ENCODE measurements around the gene AGAP1.
A peak's percentile ranks its signal among the peaks of the same experiment; 100 is the strongest.
"Not testable (repeated sequence)": the region's sequence is repeated elsewhere in the genome, so short reads cannot be mapped to it uniquely, and the experiment has no call there.

AGAP1 gene

DNA sequence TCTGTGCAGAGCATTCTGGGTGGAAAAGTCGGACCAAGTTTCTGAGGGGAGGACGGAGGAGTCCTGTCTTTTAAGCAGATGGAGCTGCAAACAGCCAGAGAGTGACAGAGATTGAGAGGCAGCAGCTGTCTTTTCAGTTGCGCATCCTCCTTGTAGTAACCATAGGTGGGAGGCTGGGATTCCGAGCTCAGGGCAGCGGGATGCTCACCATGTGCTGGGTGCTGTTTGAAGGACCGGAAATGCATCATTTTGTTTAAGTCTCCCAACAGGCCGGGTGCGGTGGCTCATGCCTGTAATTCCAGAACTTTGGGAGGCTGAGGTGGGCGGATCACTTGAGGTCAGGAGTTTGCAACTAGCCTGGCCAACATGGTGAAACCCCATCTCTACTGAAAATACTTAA is 93.4 kb downstream of the AGAP1 start:
- DNase-seq, result no peak

DNA sequence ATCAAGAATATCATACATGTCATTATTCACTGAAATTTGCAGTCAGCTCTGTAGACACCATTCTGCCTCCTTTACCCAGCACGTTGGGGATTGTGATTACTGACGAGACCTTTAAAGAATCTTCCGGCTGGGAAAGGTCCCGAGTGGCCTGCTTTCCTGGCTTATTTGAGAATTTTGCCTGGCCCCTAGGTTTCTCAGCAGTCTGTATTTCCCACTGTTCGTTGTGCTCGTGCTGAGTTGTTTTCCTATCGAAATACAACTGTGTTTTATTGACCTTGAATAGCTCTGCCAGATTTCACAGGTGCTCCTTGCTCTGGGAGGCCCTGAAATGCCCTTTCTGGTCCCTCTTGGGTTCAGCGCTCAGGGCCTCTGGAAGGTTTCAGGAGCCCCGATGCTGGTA is 94.9 kb downstream of the AGAP1 start:
- no peak for DNase-seq

DNA sequence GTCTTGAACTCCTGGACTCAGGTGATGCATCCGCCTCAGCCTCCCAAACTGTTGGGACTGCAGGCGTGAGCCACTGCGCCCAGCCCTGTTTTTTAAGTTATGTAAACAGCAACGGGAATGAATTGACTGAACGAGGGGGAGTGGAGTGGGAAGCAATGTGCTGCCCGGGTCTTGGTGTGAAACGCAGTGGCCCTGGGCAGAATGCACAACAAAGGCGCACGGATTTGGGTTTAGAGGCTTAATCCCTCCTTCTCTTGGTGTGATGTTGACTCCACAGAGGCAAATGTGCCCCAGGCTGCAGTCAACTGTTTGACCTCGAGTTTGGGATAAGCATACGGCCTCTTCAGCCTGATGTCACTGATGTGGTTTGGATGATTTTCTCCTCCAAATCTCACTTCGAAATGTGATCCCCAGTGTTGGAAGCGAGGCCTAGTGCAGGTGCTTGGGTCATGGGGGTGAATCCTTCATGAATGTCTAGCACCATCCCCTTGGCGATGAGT is 97.4 kb downstream of the AGAP1 start:
- no peak for DNase-seq

DNA sequence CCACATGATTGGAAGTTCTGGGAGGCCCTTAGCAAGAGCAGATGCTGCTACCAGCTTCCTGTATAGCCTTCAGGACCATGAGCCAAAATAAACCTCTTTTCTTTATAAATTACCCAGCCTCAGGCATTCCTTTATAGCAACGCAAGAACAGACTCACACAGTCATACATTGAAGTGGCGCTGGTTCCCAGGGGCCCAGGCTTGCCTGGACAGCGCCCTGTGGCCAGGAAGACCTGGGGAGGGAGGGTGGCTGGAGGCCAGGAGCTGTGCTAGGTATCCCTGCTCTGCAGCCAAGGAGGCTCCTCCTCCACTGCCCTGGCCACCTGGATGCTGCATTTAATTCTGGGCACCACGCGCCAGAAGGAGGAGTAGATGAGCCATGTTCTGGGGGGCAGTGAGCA is 98.1 kb downstream of the AGAP1 start:
- DNase-seq, result no peak

DNA sequence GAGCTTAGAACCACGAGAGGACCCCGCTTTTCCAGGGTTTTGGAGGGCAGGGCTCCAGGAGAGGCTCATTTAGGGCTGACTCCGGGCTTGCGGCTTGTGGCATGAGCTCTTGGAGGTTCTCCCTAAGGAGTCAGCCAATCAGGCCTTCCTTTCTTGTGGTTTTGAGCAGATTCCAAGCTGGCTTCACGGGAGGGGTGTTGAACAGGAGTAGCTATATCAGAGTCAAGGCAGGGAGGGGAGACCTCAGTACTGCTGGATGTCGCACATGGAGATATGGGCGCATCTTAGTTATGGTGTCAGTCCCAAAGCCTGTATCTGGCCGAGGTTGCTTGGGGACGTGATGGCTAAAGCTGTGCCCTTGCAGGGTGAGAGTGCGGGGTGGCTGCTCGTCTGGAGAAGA is 98.6 kb downstream of the AGAP1 start:
- no peak for DNase-seq

DNA sequence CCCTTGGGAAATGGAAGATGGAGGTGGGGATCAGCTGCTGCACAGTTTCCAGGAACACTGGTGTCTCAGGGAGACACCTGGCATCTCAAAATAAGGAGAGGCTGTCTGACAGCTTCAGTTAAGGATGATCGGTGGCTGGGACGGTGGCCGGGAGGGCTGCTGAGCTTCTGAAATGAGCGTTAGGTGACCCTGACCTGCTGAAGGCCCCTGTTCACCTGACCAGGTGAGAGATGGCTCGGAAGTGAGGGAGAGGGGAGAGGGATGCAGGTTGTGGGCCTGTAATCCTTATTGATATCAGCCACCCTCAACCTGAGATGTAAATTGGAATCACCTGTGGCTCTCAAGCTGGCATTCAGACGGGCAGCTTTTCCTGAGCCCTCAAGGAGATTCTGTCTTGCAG is 99.0 kb downstream of the AGAP1 start:
- no peak for DNase-seq

DNA sequence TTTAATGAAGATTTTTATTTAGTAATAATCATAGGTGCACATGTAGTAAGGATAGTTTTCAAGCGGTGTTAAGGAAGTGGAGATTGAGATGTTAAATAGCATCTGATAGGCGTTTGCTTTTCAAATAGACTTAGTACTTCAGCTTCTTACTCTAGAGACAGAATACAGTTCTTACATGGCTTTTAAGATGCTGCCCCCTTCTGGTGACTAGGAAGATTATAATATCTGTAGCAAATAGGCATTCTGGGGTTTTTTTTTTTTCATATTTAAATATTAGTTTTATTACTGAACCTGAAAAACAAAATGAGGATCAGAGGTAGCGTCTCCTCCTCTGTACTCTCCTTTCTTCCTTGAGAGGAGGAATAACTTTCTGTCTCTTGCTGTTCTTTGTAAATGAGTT is 100.2 kb downstream of the AGAP1 start:
- peak in 2 of 51 donors; percentile 27 to 37 for DNase-seq

DNA sequence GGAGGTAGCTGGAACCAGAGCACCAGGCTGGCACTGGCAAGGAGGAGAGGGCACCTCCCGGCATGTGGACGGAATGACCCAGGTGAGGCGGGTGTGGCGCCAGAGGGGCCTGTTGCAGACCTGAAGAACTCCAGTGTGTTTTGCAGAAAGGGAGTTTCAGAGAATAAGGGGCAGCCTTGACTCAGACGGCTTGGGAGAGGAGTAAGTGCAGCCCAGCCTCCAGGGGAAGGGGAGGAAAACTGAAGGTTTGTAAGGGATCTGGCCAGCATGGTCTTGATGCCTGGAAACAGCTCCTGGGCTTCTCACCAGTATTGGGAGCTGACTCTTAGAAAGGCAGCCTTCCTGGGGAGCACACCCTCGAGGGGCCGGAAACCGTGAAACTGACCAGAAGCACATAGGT is 101.1 kb downstream of the AGAP1 start:
- no peak for DNase-seq

DNA sequence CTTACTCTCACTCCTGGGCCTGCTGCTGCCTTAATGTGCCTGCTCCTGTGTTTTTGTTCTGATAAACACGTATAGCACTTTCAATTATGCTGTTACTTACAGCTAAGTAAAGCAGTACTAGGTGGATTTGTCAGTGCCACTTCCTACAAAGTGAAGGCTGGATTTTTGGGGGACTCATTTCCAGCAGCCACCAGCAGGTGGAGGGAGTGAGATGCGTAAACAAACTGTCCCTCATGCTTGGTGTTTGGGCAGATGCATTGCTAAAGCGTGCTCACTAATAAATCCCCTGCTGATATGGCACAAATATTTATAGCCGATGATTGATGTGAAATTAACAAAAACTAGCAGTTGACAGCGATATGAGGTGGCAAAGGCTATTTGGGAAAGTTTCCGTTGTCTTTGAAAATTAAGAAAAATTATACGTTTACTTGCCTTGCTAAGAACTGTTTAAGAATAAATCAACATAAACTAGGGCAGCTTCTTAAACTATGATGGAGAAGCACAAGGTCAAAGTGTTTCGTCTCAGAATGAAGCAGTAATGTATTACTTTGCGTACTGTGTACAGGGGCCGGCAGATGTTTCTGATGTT is 101.7 kb downstream of the AGAP1 start:
- DNase-seq, result peak in 40 of 51 donors; percentile 12 to 81 (median 58)

DNA sequence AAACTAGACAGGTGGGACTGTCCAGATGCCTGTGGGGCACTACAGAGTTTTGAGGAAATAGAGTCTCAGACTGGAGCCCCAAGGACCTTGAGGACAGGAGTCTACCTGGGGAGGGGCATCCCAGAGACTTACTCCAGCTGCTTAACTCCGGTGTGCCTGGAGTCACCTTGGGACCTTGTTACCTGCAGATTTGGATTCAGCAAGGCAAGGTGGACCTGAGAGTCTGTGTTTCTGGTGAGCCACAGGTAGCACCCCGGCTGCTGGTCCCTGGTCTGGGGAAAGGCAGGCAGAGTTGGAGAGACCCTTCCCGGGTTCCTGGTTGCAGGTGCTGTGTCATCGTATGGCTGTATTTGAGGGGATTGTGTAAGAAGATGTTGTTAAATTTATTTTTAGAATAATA is 102.4 kb downstream of the AGAP1 start:
- no peak for DNase-seq

DNA sequence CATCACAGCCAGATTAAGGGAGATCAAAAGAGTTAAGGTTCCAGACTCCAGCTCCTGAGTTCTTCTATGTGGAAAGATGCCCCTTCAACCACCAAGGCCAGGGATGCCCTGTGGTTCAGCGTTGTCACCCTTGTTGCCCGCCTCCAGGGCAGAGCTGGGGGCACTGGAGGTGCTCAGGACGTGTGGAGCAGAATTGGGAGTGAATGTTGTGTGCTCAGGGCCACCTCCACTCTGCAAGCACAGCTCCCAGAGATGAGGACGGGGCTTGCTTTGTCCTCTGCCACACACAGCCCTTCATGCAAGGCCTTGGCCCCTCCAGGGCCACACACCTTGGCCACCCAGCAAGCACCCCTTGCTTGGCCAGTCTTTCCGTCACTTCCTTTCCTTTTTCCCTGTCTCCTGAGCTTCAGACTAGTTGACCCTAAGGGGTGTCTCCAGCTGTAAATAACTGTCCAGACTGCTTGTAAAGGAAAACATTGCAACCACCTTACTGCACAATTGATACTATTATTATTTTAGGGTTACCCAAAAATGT is 103.3 kb downstream of the AGAP1 start:
- no peak for DNase-seq

DNA sequence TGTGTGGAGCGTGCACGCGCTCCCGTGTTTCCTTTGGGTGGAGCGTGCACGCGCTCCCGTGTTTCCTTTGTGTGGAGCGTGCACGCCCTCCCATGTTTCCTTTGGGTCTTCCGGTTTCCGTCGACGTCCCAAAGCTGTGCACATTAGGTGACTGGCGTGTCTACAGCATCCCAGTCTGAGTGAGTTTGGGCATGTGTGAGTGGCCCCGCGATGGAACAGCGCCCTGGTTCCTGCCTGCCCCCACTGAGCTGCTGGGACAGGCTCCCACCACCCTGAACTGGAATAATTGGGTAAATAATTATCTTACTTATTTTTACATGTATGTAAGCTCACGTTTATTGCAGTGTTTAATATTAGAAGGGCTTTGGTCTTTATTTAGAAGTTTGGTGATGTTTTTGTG is 104.2 kb downstream of the AGAP1 start:
- DNase-seq, result no peak

DNA sequence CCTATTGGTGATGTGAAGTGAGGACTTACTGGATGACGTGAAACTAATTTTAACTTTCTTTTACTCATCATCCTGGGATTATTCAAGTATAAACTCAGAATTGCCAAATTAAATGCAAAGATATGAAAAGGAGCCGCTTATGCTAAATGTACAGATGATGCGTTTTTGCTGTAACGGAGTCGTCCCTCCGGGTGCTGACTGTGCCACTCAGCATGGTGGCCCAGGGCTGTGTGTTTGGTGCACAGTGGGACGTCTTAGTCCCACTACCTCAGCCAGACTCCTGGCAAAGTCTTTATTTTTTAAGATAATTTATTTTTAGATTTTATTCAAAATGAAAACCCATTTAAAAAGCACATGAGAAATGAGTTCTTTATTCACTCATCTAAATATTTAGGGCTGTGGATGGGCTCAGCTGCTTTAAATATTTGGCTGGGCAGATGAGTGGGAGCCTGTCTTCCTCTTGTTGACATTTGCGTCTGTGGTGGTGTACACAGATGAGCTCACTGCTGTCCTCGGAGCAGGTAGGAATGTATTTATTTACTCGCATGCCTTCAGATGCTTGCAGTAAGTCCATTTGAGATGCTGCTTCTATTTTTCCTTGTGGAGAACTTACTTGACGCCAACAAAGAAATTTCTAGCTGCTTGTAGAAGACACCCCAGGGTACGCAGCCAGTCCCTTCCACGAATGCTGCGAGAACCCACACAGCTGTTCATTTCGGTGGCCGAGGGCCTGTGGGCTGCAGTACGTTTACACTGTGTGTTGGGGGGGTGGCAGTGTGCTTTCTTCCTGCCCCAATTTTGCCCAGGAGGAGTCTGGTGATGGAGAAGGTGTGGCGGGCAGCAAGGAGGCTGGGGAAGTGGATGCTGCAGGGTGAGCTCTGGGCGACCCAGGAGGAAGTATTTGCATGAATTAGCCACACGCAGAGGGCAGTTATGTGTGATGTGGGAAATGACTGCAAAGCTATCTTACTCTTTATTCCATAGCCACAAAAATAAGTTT is 105.0 kb downstream of the AGAP1 start:
- no peak for DNase-seq

DNA sequence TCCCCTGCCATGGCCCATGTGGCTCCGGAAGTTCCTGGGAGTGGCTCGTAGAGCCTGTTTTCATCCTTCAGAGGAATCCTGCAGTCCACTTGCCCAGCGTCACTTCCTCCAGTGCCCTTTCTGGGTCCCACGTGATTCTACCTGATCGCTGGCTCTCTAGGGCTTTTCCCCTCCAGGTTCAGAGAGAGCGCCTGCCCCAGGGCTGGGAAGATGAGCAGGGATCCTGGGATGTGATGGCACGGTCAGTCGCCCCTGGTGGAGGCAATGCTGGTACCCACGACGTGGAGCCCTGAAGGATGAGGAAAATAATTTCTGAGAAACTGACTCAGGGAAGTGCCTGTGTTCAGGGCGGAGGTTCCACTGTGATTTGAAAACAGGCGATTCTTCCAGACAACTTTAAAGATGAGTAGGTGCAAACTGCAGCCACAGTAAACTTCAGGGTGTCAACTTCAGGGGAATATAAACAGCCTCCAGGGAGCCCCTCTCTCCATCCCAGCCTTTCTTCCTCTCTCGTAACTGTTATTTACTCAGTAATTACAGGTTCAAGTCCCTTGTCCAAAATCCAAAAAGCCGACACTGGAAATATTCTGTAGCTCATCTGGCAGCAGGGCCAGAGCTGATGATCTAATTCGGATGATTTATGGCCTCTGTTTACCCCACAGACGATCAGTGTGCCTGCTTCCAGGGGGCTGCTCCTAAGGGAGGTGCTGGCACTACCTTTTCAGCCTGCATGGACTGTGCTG is 105.9 kb downstream of the AGAP1 start:
- no peak for DNase-seq

DNA sequence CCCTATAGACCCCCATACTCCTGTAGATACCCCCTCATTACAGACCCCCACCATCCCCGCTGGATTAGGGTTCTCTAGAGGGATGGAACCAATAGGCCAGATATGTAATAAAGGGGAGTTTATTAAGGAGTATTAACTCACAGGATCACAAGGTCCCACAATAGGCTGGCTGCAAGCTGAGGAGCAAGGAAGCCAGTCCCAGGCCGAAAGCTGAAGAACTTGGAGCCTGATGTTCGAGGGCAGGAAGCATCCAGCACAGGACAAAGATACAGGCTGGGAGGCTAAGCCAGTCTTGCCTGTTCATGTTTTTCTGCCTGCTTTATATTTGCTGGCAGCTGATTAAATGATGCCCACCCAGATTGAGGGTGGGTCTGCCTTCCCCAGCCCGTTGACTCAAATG is 106.6 kb downstream of the AGAP1 start:
- no peak for DNase-seq

DNA sequence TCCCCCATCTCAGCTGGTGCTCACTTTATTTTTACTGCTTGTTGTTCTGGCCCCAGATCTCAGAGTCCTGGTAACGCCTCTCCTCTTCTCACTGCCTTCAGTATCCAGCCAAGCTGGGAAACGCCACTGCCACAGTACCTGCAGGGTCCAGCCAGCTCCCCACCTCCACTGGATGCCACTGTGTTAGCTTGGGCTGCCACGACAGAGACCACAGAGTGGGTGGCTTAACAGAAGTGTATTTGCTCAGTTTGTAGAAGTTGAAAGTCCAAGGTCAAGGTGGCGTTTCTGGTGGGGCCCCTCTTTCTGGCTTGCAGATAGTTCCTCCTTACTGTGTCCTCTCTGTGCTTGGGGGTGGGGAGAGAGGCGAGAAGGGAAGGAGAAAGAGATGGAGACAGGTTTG is 107.1 kb downstream of the AGAP1 start:
- no peak for DNase-seq

DNA sequence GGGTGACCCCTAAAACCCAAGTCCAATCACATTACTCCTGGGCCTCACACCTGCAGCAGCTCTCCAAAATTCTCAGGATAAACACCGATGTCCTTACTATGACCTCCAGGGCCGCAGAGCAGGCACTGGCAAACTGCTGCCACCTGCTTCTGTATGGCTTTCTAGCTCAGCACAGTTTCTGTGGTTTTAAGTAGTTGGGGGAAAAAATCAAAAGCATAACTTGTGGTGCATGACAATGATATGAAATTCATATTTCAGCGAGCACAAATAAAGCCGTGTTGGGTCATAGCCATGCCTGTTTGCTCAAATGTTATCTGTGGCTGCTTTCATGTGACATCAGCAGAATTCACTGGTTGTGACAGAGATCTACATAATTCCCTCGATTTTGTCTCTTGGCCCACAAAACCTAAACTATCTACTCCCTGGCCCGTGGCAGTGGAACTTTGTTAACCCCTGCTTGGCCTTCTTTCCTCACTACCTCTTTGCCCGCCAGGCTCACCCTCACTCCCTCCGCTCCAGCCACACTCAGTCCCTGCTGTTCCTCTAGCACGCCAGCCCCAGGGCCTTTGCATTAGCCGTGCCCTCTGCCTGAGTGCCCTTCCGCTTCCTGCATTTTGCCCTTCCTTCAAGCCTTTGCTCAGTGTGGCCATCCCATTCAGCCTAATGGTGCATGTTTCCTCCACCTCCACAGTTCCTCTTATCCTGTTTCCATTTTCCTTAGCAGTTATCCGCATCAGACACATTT is 108.3 kb downstream of the AGAP1 start:
- no peak for DNase-seq

DNA sequence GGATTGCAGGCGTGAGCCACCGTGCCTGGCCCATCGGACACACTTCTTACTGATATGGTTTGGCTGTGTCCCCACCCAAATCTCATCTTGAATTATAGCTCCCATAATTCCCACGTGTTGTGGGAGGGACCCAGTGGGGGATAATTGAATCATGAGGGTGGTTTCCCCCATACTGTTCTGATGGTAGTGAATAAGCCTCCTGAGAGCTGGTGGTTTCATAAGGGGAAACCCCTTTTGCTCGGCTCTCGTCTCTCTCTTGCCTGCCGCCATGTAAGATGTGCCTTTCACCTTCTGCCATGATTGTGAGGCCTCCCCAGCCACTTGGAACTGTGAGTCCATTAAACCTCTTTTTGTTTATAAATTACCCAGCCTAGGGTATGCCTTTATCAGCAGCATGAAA is 109.1 kb downstream of the AGAP1 start:
- not testable (repeated sequence) for DNase-seq

DNA sequence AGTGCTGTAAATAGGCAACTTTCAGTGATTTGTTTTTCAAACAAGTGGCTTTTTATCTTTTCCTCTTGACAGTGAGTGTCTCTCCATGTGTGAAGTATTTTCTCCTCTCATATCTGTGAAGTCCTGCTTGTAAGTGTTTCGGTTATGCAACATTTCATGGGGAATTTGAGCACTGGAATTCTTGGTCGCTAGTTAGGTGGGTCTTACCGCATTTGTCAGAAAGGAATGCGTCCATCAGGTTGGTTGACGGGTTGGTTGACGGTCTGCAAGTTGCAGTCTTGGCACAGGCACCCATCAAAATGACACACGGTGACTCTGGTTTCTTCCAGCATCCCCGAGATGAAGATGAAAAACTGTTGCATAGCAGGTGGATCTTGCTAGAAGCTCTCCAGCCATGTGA is 109.8 kb downstream of the AGAP1 start:
- DNase-seq, result no peak

DNA sequence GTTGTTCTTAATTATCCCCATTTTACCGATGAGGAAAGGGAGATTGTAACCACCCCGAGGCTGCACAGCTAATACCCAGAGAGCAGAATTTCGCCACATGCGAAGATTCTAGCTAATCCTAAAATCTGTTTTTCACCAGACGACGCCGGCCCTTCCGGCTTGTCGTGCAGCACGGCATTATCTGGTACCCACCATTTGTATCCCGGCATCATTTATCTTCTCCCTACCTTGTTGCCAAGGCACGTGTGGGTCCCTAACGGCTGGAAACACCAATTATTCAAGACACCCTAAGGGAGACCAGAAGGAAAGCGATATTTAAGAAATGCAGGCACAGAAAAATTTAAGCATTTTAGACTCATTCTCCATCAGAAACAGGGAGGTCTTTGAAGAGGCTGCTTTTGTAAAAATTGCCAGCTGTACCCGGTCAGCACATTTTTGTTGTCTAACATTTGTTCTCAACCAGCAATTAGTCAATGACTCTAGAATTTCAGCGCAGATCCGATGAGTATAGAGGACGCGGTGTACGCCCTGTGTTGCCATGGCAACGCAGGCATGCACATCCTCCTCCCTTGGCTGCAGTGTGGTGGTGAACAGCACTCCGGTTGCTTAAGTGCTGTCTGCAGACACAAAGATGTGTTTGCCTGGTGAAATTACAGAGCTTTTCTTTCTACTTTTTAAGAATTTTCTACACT is 111.6 kb downstream of the AGAP1 start:
- peak in 45 of 51 donors; percentile 25 to 88 (median 62) for DNase-seq

Measured in hypothalamus (tissue), 51 donors.